SK-N-MC (cell line): Measurements from ENCODE around the gene ACTR3C.

Experiments used
- EZH2 ChIP-seq: fragments of 200-600 bp; sonication (generic); IDR thresholded peaks from one replicate; pipeline ENCODE4 v1.6.1; 2017; ENCODE audit warnings: antibody characterized with exemption
- POLR2AphosphoS5 ChIP-seq: IDR thresholded peaks from 2 replicates; pipeline ENCODE4 v1.6.1; 2012; ENCODE audit warnings: mild to moderate bottlenecking, low read depth, low read length, borderline replicate concordance

DNA sequence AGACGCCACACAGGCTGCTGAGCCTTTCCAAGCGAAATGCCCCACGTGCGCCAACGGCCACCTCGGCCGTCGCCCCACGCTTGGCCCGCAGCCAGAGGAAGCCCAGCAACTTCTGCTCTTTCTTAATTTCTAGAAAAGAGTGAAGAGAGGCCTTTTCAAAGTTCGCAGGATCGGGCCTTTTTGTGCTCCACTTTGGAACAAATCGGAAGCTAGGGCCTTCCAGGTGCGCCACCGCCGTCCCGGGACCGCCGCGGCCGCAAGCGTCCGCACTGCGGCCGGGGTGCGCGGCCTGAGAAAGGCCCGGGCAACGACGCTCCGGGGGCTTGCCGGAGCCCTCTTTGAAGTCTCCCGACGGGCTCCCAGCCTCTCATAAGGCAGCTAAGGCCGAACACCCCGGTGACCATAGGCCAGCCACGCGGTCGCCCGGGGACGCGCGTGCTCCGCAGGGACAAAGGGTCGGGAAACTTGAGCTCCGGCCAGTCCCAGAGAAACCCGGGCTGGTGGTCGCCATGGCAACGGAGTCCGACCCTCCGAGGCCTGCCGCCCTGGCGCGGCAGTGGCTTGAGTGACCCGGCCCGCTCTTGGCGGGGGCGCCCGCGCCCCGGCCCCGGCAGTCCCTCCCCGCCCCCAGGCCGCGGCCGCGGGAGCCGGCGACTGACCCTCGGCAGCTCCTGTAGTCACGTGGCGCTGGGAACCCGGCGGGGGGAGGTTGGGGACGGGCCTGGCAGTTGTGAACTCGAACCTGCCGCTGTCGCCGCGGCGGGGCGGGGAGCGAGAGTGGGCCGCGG lies 44.9 kb upstream of the ACTR3C start, which contains the start of gene REPIN1:
- TF ChIP-seq POLR2AphosphoS5 (peak; percentile 59; the same call in 1 of the 2 replicates), EZH2 (no peak)
